HFFc6 (cell line): ENCODE measurements around the gene SIX5. TPM values are rescaled to one million over a fixed set of nuclear protein-coding genes. Genes with fewer than 3 reads are reported as not detected.
"Not testable (repeated sequence)": the region's sequence is repeated elsewhere in the genome, so short reads cannot be mapped to it uniquely, and the experiment has no call there.

ENCODE experiments used
- DNase-seq: peaks from one replicate; pipeline ENCODE4 v3.0.0-alpha.2; 2018
- H3K27ac Mint-ChIP-seq: 2 replicates; pipeline ENCODE4 v1.8.0; 2020; ENCODE audit warnings: mild to moderate bottlenecking, mixed read lengths
- H3K27me3 Mint-ChIP-seq: 2 replicates; pipeline ENCODE4 v1.8.0; 2021; ENCODE audit warnings: mild to moderate bottlenecking, moderate library complexity, mixed read lengths; ENCODE audit not compliant: insufficient read depth
- H3K36me3 Mint-ChIP-seq: 2 replicates; pipeline ENCODE4 v1.8.0; 2021; ENCODE audit warnings: low read depth, mixed read lengths
- H3K4me1 Mint-ChIP-seq: 2 replicates; pipeline ENCODE4 v1.8.0; 2020; ENCODE audit warnings: low read depth, mixed read lengths
- H3K4me3 Mint-ChIP-seq: 2 replicates; pipeline ENCODE4 v1.8.0; 2020; ENCODE audit warnings: mild to moderate bottlenecking, moderate library complexity, mixed read lengths
- H3K9me3 Mint-ChIP-seq: 2 replicates; pipeline ENCODE4 v1.8.0; 2020; ENCODE audit warnings: mild to moderate bottlenecking, mixed read lengths
- total RNA-seq, 6 experiments: library from RNA; stranded (reverse); fragmentation: NEBNext Ultra II Directional; extraction: Animal tissue kit (Norgen Biotek cat#: 25700); gene quantifications; 2 replicates in 1 of 6; 3 replicates in 5 of 6; pipeline ENCODE4 v1.2.3, GENCODE V29; 2021
- TF ChIP-seq, protein P1 (sequence below): fragments of 200-600 bp; sonication (generic); IDR thresholded peaks from 2 replicates; pipeline ENCODE4 v1.5.0; 2021; ENCODE audit warnings: antibody characterized with exemption, mild to moderate bottlenecking

Gene SIX5
- total RNA-seq, 6 experiments from 2014 or later: 14.0 to 15.1 (median 14.4) TPM

DNA sequence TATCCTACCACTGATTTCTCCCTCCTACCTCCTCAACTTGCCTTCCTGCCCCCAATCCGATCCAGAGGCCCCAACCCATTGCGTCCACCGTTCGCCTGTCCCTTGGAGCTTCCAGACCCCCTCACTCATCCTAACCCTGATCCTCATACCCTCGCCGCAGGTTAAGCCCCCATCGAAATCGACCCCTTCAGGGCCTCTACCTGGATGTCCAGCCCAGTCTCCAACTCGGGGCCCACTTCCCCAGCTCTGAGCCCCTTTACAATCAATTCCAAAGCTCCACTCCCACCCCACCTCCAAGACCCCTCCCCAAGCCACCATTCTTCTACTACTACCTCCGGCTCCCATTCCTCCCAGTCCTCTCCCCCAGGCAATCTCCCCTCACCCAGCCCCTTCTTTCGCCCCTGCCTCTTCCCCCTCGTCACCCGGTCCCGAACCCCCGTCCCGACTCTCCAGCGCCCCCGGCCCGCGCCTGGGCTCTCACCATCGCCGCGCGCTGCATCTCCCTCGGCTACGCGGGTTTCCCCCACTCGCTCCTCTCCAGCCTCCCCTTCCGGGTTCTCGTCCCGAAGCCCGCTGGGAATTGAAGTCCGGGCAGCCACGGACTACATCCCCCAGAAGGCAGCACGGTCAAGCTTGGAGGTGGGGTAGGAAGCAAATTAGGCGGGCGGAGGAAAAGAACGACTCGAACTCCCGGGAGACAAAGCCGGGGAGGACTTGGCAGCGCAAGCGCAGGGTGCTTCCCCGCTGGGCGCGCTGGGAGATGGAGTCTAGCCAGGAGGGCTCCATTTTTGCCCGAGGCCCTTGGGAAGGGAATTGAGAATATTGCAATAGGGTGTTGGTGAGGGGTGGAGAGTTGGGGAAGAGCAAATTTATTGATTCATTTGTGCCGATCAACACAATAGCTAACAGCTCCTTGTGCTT is 38.4 kb downstream of the SIX5 start, which contains the start of gene FBXO46:
Gene FBXO46, minus strand, starts transcription at position 529 of the 921 bp plus-strand sequence. CDS start 17,401 bp downstream, outside the sequence.
- Mint-ChIP-seq H3K27ac (peak within 1 kb of the TSS; percentile 70), H3K4me3 (peak within 1 kb of the TSS; percentile 97), H3K9me3 (no peaks in the 10 kb centered on the region), H3K36me3 (peaks cover 6% of the 10 kb centered on the region; the same call in 1 of the 2 replicates), H3K4me1 (peaks cover 16% of the 10 kb centered on the region), H3K27me3 (peaks cover 2% of the 10 kb centered on the region; the same call in 1 of the 2 replicates)
- TF ChIP-seq, protein P1, sequence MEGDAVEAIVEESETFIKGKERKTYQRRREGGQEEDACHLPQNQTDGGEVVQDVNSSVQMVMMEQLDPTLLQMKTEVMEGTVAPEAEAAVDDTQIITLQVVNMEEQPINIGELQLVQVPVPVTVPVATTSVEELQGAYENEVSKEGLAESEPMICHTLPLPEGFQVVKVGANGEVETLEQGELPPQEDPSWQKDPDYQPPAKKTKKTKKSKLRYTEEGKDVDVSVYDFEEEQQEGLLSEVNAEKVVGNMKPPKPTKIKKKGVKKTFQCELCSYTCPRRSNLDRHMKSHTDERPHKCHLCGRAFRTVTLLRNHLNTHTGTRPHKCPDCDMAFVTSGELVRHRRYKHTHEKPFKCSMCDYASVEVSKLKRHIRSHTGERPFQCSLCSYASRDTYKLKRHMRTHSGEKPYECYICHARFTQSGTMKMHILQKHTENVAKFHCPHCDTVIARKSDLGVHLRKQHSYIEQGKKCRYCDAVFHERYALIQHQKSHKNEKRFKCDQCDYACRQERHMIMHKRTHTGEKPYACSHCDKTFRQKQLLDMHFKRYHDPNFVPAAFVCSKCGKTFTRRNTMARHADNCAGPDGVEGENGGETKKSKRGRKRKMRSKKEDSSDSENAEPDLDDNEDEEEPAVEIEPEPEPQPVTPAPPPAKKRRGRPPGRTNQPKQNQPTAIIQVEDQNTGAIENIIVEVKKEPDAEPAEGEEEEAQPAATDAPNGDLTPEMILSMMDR: peak; percentile 22
- peak; percentile 98 for DNase-seq

DNA sequence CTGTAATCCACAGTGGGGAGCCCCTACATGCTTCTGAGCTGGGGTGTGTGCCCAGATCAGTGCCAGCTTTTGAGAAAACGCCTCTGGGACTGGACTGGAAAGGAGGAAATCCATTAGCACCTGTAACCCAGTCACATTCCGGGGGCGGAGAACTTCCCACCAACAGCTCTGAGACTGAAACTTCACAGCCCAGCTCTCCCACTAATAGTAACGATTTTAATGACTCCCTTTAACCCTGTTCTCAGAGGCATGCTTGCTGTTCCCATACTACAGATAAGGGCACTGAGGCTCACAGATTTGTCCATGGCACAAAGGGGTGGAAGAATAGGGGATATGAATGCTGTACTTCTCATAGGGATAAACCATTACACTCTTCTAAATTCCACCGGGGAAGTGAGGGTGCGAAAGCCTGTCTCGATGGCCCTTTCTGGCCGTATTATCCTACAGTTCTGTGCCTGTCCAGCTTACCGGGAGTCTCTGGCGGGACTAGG is 39.2 kb downstream of the SIX5 start:
- Mint-ChIP-seq H3K36me3 (peaks cover 6% of the 10 kb centered on the region; the same call in 1 of the 2 replicates), H3K27ac (peak overlapping the region; percentile 70), H3K27me3 (peaks cover 2% of the 10 kb centered on the region; the same call in 1 of the 2 replicates), H3K9me3 (no peaks in the 10 kb centered on the region), H3K4me3 (peak overlapping the region; percentile 97), H3K4me1 (peaks cover 16% of the 10 kb centered on the region)
- no peak for DNase-seq
- TF ChIP-seq, protein P1: no peak

DNA sequence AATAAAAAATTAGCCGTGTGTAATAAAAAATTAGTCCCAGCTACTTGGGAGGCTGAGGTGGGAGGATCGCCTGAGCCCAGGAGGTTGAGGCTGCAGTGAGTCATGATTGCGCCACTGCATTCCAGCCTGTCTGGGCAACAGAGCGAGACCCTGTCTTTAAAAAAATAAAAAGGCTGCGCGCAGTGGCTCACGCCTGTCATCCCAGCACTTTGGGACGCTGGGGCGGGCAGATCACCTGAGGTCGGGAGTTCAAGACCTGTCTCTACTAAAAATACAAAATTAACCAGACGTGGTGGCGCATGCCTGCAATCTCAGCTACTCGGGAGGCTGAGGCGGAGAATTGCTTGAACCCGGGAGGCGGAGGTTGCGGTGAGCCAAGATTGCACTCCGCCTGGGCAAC is 40.4 kb downstream of the SIX5 start:
- not testable (repeated sequence) for H3K27ac Mint-ChIP-seq, H3K9me3 Mint-ChIP-seq, H3K27me3 Mint-ChIP-seq, H3K36me3 Mint-ChIP-seq, DNase-seq, H3K4me3 Mint-ChIP-seq
- peaks cover 24% of the 10 kb centered on the region for H3K4me1 Mint-ChIP-seq

DNA sequence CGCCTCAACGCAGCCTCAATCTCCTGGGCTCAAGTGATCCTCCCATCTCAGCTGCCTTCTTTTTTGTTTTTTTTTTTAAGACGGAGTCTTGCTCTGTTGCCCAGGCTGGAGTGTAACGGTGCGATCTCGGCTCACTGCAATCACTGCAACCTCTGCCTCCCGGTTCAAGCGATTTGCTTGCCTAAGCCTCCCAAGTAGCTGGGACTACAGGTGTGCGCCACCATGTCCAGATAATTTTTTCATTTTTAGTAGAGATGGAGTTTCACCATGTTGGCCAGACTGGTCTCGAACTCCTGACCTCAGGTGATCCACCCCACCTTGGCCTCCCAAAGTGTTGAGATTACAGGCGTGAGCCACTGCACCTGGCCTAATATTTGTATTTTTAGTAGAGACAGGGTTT is 49.0 kb downstream of the SIX5 start:
- H3K27me3 Mint-ChIP-seq, H3K9me3 Mint-ChIP-seq, DNase-seq, H3K27ac Mint-ChIP-seq, H3K4me3 Mint-ChIP-seq: not testable (repeated sequence)
- Mint-ChIP-seq H3K4me1 (peaks cover 58% of the 10 kb centered on the region), H3K36me3 (peaks cover 15% of the 10 kb centered on the region)

DNA sequence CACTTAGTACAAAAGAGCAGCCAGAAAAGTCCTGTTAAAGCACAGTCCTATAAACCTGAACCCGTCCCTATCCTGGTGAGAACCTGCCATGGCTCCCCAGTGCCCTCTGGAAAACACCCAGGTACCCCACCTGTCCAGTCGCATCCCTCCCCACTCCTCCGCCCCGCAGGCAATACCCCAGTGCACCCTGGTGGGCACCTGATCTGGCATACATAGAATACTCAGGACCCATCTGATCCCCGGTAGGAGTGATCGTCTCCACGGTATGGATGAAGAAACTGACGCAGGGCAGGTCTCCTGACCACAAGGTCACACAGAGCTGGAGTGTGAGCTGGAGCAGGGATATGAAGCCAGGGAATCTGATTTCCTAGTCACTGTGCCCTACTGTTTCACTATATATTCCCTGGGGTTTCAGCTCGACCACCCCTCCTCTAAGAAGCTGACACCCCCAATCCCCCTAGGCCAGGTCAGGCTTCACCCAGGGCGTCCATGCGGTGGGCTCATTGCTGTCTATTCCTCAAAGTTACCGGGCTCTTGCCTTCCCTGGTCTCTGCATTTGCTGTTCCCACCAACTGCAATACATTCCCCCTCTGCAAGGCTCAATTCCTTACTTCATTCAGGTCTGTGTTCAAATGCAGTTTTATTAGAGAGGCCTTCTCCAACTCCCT is 50.9 kb downstream of the SIX5 start:
- TF ChIP-seq, protein P1: no peak
- H3K4me3 Mint-ChIP-seq: peak overlapping the region; percentile 94
- peaks cover 45% of the 10 kb centered on the region for H3K4me1 Mint-ChIP-seq
- peaks cover 3% of the 10 kb centered on the region; the same call in 1 of the 2 replicates for H3K27me3 Mint-ChIP-seq
- DNase-seq: no peak
- no peaks in the 10 kb centered on the region for H3K9me3 Mint-ChIP-seq
- peaks cover 15% of the 10 kb centered on the region for H3K36me3 Mint-ChIP-seq
- H3K27ac Mint-ChIP-seq: peak overlapping the region; percentile 98

DNA sequence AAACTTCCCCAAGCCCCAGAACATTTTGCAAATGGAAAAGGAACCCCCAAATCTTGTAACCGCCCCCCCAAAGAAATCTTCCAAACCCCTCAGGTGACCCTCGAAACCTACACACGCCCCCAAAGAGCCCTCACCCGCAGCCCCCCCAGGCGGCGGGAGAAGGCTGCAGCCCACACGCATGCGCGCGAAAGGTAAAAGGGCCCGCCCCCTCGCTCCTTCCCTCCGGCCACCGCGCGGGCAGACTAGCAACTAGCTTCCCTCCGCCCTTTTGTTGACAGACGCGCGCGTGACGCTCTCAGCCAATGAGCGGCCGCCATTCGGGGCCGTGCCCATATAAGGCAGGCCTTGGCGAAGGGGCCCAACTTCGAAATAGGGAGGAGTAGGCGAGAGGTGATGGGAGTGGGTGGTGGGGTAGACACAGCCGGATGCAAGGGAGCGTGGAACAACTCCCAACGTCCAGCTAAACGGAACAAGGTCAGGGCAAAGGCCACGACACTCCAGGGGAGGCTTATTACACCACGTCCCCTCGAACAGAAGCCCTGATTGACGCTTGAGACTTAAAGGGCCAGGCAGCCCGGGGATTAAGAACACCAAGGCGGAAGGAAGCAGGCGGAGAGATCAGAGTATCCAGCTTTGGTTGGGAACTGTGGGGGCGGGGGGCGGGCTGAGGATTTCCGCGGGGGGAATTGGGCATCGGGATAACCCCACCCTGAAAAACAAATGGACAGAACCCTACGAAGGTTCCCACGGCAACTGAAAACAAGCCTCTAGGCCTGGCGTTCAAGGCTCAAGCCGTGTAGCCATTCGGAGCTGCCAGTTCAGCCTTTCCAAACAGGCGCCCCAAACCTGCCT is 51.7 kb downstream of the SIX5 start:
- DNase-seq: peak; percentile 96
- Mint-ChIP-seq H3K27ac (peak overlapping the region; percentile 98), H3K36me3 (peaks cover 15% of the 10 kb centered on the region), H3K9me3 (no peaks in the 10 kb centered on the region), H3K27me3 (peaks cover 3% of the 10 kb centered on the region; the same call in 1 of the 2 replicates), H3K4me3 (peak overlapping the region; percentile 94), H3K4me1 (peaks cover 39% of the 10 kb centered on the region)
- TF ChIP-seq, protein P1: peak; percentile 20; the same call in 1 of the 2 replicates
